K562 (cell line): ENCODE data around the gene ADIPOQ. TPM values are rescaled to one million over a fixed set of nuclear protein-coding genes. Genes with fewer than 3 reads are reported as not detected.

Experiments
- ATAC-seq: fragments of 200-7000 bp; cut with Tn5 transposase; 3 replicates; pipeline ENCODE4 v1.9.1; 2020; ENCODE audit warnings: moderate library complexity
- BruUV-seq: library from RNA; stranded (reverse); fragments of 400-500 nt; replicated peaks from 2 replicates; lab custom pipeline; 2021; lab: Mats Ljungman, UMichigan
- CTCF ChIA-PET: fragments of 300-600 bp; formaldehyde crosslinking; extraction: SDS; loops from one replicate; lab custom pipeline; 2021; ENCODE audit warnings: low intra/inter-chr PET ratio; lab: Yijun Ruan, JAX
- POLR2A ChIA-PET: fragments of 300-600, 350-650 bp; sonication (Branson Sonifier 250); formaldehyde crosslinking; extraction: SDS; loops from one replicate; lab custom pipeline; 2021; ENCODE audit warnings: antibody characterized with exemption, inconsistent platforms; lab: Yijun Ruan, JAX
- DNase-seq, 4 experiments: peaks; one replicate each; pipeline versions ENCODE4 v3.0.0 to v3.0.0-alpha.2; 2011 to 2018; ENCODE audit warnings: low spot score in 3 of 4, mixed read lengths in 3 of 4; ENCODE audit errors: extremely low read depth in 1 of 4
- FAIRE-seq: peaks from 2 replicates; lab custom pipeline; 2011; peaks lifted over from hg19 to GRCh38; lab: Jason Lieb, UNC
- H2AFZ ChIP-seq: 2 replicates; pipeline ENCODE4 v1.6.0; 2011; ENCODE audit warnings: low read depth, low read length, control low read depth, inconsistent platforms
- H3K27ac ChIP-seq: fragments of 200-600 bp; 3 replicates; pipeline ENCODE4 v1.8.0; 2011; ENCODE audit warnings: low read depth, mild to moderate bottlenecking, control low read depth, inconsistent platforms, low read length, moderate library complexity, mixed read lengths; ENCODE audit errors: extremely low read depth
- H3K27me3 ChIP-seq, 2 experiments: fragments of 300-600 bp in 1 of 2; 2 replicates in 1 of 2; 3 replicates in 1 of 2; pipeline versions ENCODE4 v1.6.0 to v1.8.0; 2011; ENCODE audit warnings: inconsistent platforms in 2 of 2, low read length in 2 of 2, mild to moderate bottlenecking in 1 of 2, mixed read lengths in 1 of 2, moderate library complexity in 1 of 2; ENCODE audit not compliant: control insufficient read depth in 2 of 2, insufficient read depth in 2 of 2
- H3K36me3 ChIP-seq: fragments of 300-600 bp; 3 replicates; pipeline ENCODE4 v1.8.0; 2011; ENCODE audit warnings: mild to moderate bottlenecking, low read length, inconsistent platforms; ENCODE audit not compliant: control insufficient read depth, insufficient read depth
- H3K4me1 ChIP-seq, 2 experiments: fragments of 200-600 bp in 1 of 2; replicated peaks in 1 of 2; 2 replicates in 1 of 2; 3 replicates in 1 of 2; pipeline versions ENCODE4 v1.5.1 to v1.8.0; 2011; ENCODE audit warnings: inconsistent platforms in 2 of 2, low read length in 2 of 2, mild to moderate bottlenecking in 1 of 2, mixed read lengths in 1 of 2, moderate library complexity in 1 of 2; ENCODE audit not compliant: control insufficient read depth in 2 of 2, insufficient read depth in 2 of 2
- H3K4me2 ChIP-seq: 2 replicates; pipeline ENCODE4 v1.6.1; 2011; ENCODE audit warnings: low read length, control low read depth, inconsistent platforms, mixed read lengths; ENCODE audit not compliant: insufficient read depth
- H3K4me3 ChIP-seq: fragments of 200-600 bp; sonication (generic), shearing (Covaris generic); 2 replicates; pipeline ENCODE4 v1.5.1; 2016; ENCODE audit warnings: control low read depth, inconsistent platforms
- H3K79me2 ChIP-seq: fragments of 200-600 bp; 3 replicates; pipeline ENCODE4 v1.8.0; 2011; ENCODE audit warnings: low read length, inconsistent platforms; ENCODE audit not compliant: control insufficient read depth, insufficient read depth
- H3K9ac ChIP-seq, 2 experiments: 2 replicates each; pipeline versions ENCODE4 v1.6.0 to v1.6.1; 2011; ENCODE audit warnings: low read depth in 2 of 2, low read length in 2 of 2, control low read depth in 1 of 2, inconsistent platforms in 1 of 2, mild to moderate bottlenecking in 1 of 2, mixed read lengths in 1 of 2; ENCODE audit not compliant: insufficient read depth in 1 of 2
- H3K9me1 ChIP-seq: one replicate; pipeline ENCODE4 v1.6.0; 2011; ENCODE audit warnings: inconsistent platforms, mild to moderate bottlenecking, low read length, moderate library complexity; ENCODE audit not compliant: control insufficient read depth, insufficient read depth
- H3K9me3 ChIP-seq: replicated peaks from 2 replicates; pipeline ENCODE4 v1.5.1; 2011; ENCODE audit warnings: low read depth, low read length, inconsistent platforms; ENCODE audit not compliant: control insufficient read depth, insufficient read depth
- H4K20me1 ChIP-seq: replicated peaks from 2 replicates; pipeline ENCODE4 v1.6.1; 2011; ENCODE audit warnings: low read length, inconsistent platforms, mixed read lengths; ENCODE audit not compliant: control insufficient read depth, insufficient read depth
- HMG20B ChIP-seq: fragments of 250-450 bp; sonication (Bioruptor Pico); IDR thresholded peaks from 2 replicates; pipeline ENCODE4 v1.5.0; 2021; ENCODE audit warnings: mild to moderate bottlenecking
- NR2C2 ChIP-seq, 2 experiments: fragments of 200-800 bp in 1 of 2; sonication (Bioruptor generic) in 1 of 2; sonication (generic) in 1 of 2; formaldehyde crosslinking in 1 of 2; IDR thresholded peaks; 2 replicates each; pipeline versions ENCODE4 v1.6.1 to v1.8.0; 2016 to 2022; ENCODE audit warnings: mild to moderate bottlenecking in 1 of 2, missing compliant biosample characterization in 1 of 2, missing genetic modification characterization in 1 of 2, missing genetic modification reagents in 1 of 2
- RAD21 ChIP-seq, 2 experiments: fragments of 250-450 bp in 1 of 2; fragments of 450-650 bp in 1 of 2; sonication (Bioruptor Pico) in 1 of 2; formaldehyde crosslinking in 1 of 2; IDR thresholded peaks in 1 of 2; conservative IDR thresholded peaks in 1 of 2; 2 replicates each; pipeline versions ENCODE4 v1.4.0 to v1.8.0; 2020 to 2022; ENCODE audit warnings: mild to moderate bottlenecking in 2 of 2, moderate library complexity in 1 of 2
- RBM34 ChIP-seq: fragments of 200-400 bp; formaldehyde crosslinking; IDR thresholded peaks from 2 replicates; pipeline ENCODE4 v1.6.1; 2018; ENCODE audit warnings: low read length, borderline replicate concordance; ENCODE audit not compliant: insufficient read depth
- SP1 ChIP-seq: sonication (generic); formaldehyde crosslinking; IDR thresholded peaks from 2 replicates; pipeline ENCODE4 v1.8.1; 2022; ENCODE audit warnings: mild to moderate bottlenecking, missing genetic modification reagents
- WGBS: fragments of 100-300 bp; shearing (Covaris generic); methylation state at CpG from one replicate; pipeline ENCODE4 v1.1.6; 2016; ENCODE audit warnings: low coverage, mixed read lengths; ENCODE audit not compliant: insufficient coverage; ENCODE audit errors: missing lambda C conversion rate; 5-methylcytosine and 5-hydroxymethylcytosine counted together
- in situ Hi-C: fragments of 300-500 bp; cut with MboI; formaldehyde crosslinking; loops from 4 replicates; pipeline ENCODE4 v1.15.0; 2018; ENCODE audit warnings: inconsistent platforms, mixed read lengths
- intact Hi-C: fragments of 100-400 bp; cut with micrococcal nuclease; formaldehyde crosslinking; loops from 2 replicates; pipeline ENCODE4 v1.14.2; 2022
- polyA plus RNA-seq, 8 experiments: library from polyadenylated mRNA; depleted of rRNA in 4 of 8; stranded (reverse) in 5 of 8; unstranded in 3 of 8; fragments of >200 nt; fragmentation: Nextera tagmentation in 2 of 8; fragmentation: Illumina TruSeq in 1 of 8; extraction: Ambion mirVana in 2 of 8; extraction: Trizol in 1 of 8; gene quantifications; 2 replicates each; pipeline versions ENCODE4 v1.2.1 to v1.2.3, GENCODE V29; 2011 to 2014; ENCODE audit warnings: inconsistent platforms in 1 of 8, missing spikeins in 1 of 8
- total RNA-seq, 7 experiments: library from RNA; depleted of rRNA in 6 of 7; stranded (reverse); fragments of >200 nt in 6 of 7; fragmentation: Illumina TruSeq in 2 of 7; extraction: Trizol in 2 of 7; gene quantifications; 2 replicates each; pipeline versions ENCODE4 v1.2.1 to v1.2.3, GENCODE V29; 2011 to 2021; ENCODE audit warnings: low replicate concordance in 1 of 7
- TF ChIP-seq, protein P1 (sequence below): fragments of 200-600 bp; sonication (generic); IDR thresholded peaks from one replicate; pipeline ENCODE4 v1.6.1; 2012; ENCODE audit warnings: mild to moderate bottlenecking, low read depth, low read length, inconsistent platforms
- TF ChIP-seq, protein P2 (sequence below): fragments of 200-800 bp; sonication (Bioruptor generic); IDR thresholded peaks from 2 replicates; pipeline ENCODE4 v1.6.1; 2017; ENCODE audit warnings: missing genetic modification characterization, missing compliant biosample characterization

Gene ADIPOQ
- total and polyA plus RNA-seq, 9 of the 15 experiments (the other 6 are each of a cell fraction or from before 2014, with no cell fraction given) = 0.01 to 0.04 (median 0.03) TPM; not detected in 4

DNA sequence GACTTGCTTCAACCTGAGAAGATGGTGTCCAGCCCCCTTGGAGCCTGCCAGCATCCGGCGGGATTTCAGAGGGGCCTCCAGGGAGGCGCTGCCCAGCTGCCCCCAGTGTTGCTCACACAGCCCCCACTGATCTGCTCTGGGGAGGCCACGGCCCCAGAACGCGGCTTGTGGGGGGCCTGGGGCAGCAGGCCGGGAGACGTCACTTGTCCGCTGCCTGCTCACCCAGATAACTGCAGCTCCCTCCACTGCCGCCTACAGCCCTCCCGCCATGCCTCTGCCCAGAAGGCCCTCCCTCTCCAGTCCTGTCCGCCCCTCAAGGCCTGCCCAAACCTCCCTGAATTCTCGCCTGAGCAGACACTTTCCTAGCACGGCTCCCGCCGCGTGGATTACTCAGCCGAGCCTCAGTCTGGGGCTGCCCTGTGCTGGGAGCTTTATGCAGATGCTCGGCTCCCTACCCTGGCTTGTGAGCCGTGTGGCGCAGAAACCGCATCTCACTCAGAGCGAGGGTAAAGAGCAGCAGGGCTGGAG, 17.2 kb upstream of the ADIPOQ start:
- ATAC-seq (peak; percentile 77), FAIRE-seq (no peak), DNase-seq (peak; percentile 51 to 82 (median 64))
- H3K36me3 ChIP-seq = no peaks in the 10 kb centered on the region
- intact Hi-C loops (loop anchor here (10.0 kb wide), 2 partner anchors 241 to 841 kb away; no protein-coding TSS in a partner anchor), in situ Hi-C loops (no loop called here)
- H3K4me1 ChIP-seq = peaks cover 19 to 37% of the 10 kb centered on the region in 2 experiments; a peak in 4 of 5 replicates
- no TSS peak for BruUV-seq
- ChIA-PET POLR2A (interaction anchor here (0.6 to 3.7 kb wide), 7 partner anchors 27 to 295 kb away, joined by 3 to 19 read pairs (median 3); no protein-coding TSS in a partner anchor), CTCF (no interaction called here)
- peaks cover 15% of the 10 kb centered on the region for H3K79me2 ChIP-seq
- peak overlapping the region; percentile 2; the same call in 1 of the 2 replicates for H3K4me3 ChIP-seq
- peak overlapping the region; percentile 69 for H2AFZ ChIP-seq
- no peaks in the 10 kb centered on the region for H3K9me1 ChIP-seq
- H4K20me1 ChIP-seq = no peaks in the 10 kb centered on the region
- H3K27ac ChIP-seq = no peak overlapping the region
- no peaks in the 10 kb centered on the region for H3K9me3 ChIP-seq
- H3K9ac ChIP-seq = peak overlapping the region; percentile 7 to 89; a peak in 3 of 4 replicates
- H3K4me2 ChIP-seq = peak overlapping the region; percentile 80
- peaks cover 9 to 11% of the 10 kb centered on the region in 2 experiments; a peak in 4 of 5 replicates for H3K27me3 ChIP-seq
- WGBS = 15% methylated on average over 23 of the region's 23 CpGs
- TF ChIP-seq NR2C2 (CRISPR knock-in tag; IDR thresholded peaks at IDR 0.05) (no peak), NR2C2 (tag; IDR thresholded peaks at IDR 0.05) (no peak), SP1 (CRISPR knock-in tag) (0 out of 2 replicates have a peak, but pooled peaks have one; percentile 43), RBM34 (no peak), RAD21 (CRISPR knock-in tag; conservative IDR thresholded peaks at IDR 0.05 in 1 of 2, IDR thresholded peaks at IDR 0.05 in 1 of 2) (no peak), HMG20B (CRISPR knock-in tag) (no peak)
- TF ChIP-seq, protein P1, sequence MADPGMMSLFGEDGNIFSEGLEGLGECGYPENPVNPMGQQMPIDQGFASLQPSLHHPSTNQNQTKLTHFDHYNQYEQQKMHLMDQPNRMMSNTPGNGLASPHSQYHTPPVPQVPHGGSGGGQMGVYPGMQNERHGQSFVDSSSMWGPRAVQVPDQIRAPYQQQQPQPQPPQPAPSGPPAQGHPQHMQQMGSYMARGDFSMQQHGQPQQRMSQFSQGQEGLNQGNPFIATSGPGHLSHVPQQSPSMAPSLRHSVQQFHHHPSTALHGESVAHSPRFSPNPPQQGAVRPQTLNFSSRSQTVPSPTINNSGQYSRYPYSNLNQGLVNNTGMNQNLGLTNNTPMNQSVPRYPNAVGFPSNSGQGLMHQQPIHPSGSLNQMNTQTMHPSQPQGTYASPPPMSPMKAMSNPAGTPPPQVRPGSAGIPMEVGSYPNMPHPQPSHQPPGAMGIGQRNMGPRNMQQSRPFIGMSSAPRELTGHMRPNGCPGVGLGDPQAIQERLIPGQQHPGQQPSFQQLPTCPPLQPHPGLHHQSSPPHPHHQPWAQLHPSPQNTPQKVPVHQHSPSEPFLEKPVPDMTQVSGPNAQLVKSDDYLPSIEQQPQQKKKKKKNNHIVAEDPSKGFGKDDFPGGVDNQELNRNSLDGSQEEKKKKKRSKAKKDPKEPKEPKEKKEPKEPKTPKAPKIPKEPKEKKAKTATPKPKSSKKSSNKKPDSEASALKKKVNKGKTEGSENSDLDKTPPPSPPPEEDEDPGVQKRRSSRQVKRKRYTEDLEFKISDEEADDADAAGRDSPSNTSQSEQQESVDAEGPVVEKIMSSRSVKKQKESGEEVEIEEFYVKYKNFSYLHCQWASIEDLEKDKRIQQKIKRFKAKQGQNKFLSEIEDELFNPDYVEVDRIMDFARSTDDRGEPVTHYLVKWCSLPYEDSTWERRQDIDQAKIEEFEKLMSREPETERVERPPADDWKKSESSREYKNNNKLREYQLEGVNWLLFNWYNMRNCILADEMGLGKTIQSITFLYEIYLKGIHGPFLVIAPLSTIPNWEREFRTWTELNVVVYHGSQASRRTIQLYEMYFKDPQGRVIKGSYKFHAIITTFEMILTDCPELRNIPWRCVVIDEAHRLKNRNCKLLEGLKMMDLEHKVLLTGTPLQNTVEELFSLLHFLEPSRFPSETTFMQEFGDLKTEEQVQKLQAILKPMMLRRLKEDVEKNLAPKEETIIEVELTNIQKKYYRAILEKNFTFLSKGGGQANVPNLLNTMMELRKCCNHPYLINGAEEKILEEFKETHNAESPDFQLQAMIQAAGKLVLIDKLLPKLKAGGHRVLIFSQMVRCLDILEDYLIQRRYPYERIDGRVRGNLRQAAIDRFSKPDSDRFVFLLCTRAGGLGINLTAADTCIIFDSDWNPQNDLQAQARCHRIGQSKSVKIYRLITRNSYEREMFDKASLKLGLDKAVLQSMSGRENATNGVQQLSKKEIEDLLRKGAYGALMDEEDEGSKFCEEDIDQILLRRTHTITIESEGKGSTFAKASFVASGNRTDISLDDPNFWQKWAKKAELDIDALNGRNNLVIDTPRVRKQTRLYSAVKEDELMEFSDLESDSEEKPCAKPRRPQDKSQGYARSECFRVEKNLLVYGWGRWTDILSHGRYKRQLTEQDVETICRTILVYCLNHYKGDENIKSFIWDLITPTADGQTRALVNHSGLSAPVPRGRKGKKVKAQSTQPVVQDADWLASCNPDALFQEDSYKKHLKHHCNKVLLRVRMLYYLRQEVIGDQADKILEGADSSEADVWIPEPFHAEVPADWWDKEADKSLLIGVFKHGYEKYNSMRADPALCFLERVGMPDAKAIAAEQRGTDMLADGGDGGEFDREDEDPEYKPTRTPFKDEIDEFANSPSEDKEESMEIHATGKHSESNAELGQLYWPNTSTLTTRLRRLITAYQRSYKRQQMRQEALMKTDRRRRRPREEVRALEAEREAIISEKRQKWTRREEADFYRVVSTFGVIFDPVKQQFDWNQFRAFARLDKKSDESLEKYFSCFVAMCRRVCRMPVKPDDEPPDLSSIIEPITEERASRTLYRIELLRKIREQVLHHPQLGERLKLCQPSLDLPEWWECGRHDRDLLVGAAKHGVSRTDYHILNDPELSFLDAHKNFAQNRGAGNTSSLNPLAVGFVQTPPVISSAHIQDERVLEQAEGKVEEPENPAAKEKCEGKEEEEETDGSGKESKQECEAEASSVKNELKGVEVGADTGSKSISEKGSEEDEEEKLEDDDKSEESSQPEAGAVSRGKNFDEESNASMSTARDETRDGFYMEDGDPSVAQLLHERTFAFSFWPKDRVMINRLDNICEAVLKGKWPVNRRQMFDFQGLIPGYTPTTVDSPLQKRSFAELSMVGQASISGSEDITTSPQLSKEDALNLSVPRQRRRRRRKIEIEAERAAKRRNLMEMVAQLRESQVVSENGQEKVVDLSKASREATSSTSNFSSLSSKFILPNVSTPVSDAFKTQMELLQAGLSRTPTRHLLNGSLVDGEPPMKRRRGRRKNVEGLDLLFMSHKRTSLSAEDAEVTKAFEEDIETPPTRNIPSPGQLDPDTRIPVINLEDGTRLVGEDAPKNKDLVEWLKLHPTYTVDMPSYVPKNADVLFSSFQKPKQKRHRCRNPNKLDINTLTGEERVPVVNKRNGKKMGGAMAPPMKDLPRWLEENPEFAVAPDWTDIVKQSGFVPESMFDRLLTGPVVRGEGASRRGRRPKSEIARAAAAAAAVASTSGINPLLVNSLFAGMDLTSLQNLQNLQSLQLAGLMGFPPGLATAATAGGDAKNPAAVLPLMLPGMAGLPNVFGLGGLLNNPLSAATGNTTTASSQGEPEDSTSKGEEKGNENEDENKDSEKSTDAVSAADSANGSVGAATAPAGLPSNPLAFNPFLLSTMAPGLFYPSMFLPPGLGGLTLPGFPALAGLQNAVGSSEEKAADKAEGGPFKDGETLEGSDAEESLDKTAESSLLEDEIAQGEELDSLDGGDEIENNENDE = no peak
- TF ChIP-seq, protein P2, sequence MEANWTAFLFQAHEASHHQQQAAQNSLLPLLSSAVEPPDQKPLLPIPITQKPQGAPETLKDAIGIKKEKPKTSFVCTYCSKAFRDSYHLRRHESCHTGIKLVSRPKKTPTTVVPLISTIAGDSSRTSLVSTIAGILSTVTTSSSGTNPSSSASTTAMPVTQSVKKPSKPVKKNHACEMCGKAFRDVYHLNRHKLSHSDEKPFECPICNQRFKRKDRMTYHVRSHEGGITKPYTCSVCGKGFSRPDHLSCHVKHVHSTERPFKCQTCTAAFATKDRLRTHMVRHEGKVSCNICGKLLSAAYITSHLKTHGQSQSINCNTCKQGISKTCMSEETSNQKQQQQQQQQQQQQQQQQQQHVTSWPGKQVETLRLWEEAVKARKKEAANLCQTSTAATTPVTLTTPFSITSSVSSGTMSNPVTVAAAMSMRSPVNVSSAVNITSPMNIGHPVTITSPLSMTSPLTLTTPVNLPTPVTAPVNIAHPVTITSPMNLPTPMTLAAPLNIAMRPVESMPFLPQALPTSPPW = peak; percentile 32; the same call in 1 of the 2 replicates
